ENCODE results near the gene HMCN1.

Gene HMCN1

DNA sequence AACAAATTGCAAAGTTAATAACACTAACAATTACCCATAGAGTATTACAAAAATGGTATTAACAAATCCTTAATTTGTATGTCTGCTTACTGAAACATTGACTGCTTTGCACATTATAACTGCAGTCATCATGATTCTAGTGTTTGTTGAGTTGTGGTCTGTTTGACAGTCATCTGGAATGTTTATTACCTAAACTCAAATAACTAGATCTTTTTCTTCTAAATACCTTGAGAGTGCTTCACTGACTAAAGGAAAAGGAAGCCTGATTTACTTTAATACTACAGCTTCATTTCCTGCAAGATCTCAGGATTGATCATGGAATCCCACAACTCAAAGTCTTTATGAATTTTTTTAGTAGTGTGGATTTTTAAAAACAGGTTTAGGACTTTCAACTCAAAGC lies 70.0 kb downstream of the HMCN1 start:
- H3K27me3 ChIP-seq (ENCODE audit: insufficient read depth, poor library complexity, severe bottlenecking) = no peaks in the 10 kb centered on the region
- H3K9me3 ChIP-seq (ENCODE audit: severe bottlenecking) = no peaks in the 10 kb centered on the region
- no peak overlapping the region for H3K4me3 ChIP-seq (ENCODE audit: severe bottlenecking)
- no peak for DNase-seq (ENCODE audit: low spot score)
- no peaks in the 10 kb centered on the region for H3K4me1 ChIP-seq (ENCODE audit: insufficient read depth, poor library complexity, severe bottlenecking)
- TF ChIP-seq, protein P1, sequence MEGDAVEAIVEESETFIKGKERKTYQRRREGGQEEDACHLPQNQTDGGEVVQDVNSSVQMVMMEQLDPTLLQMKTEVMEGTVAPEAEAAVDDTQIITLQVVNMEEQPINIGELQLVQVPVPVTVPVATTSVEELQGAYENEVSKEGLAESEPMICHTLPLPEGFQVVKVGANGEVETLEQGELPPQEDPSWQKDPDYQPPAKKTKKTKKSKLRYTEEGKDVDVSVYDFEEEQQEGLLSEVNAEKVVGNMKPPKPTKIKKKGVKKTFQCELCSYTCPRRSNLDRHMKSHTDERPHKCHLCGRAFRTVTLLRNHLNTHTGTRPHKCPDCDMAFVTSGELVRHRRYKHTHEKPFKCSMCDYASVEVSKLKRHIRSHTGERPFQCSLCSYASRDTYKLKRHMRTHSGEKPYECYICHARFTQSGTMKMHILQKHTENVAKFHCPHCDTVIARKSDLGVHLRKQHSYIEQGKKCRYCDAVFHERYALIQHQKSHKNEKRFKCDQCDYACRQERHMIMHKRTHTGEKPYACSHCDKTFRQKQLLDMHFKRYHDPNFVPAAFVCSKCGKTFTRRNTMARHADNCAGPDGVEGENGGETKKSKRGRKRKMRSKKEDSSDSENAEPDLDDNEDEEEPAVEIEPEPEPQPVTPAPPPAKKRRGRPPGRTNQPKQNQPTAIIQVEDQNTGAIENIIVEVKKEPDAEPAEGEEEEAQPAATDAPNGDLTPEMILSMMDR (IDR thresholded peaks at IDR 0.05; ENCODE audit: poor library complexity, severe bottlenecking) = no peak
- H3K27ac ChIP-seq (ENCODE audit: poor library complexity, severe bottlenecking) = no peak overlapping the region
- peak; percentile 33; the same call in 2 of the 3 replicates for ATAC-seq (ENCODE audit: low read depth)
- no peaks in the 10 kb centered on the region for H3K36me3 ChIP-seq (ENCODE audit: low read depth)

DNA sequence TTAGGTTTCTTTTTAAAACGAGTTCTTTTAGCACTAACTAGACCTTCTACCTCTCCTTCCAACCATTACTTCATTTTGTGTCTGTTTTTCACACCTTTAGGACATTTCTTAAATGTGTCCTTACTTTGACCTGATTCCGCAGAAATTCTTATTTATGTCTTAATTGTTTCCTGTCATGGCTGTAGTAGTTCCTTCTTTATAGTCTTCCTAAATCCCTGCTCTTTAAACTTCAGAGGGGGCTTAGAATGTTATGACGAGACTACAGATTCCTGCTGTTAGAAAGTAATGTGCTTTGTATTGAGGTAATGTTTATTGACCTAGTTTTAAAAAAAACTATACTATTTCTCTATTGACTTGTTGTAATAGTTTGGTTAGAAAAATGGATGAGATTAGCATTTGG lies 70.4 kb downstream of the HMCN1 start:
- ATAC-seq (ENCODE audit: low read depth) = no peak

DNA sequence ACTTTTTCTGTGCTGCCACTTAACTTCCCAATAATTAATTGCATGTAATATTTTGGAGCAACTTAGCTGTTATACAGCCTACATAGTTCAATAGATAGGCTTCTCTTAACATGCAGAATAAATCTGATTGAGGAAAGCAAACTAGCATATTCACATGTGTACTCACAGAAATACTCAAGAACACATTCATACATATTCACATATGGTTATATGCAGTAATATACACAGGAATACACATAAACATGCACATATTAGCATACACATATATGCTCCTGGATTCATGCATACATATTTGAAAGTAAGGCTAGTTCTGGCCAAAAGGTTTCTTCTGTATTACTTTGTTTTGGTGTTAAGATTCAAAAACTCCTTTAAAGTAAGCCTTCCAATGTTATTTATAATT lies 73.1 kb downstream of the HMCN1 start:
- no peaks in the 10 kb centered on the region for H3K27me3 ChIP-seq (ENCODE audit: insufficient read depth, poor library complexity, severe bottlenecking)
- no peaks in the 10 kb centered on the region for H3K4me1 ChIP-seq (ENCODE audit: insufficient read depth, poor library complexity, severe bottlenecking)
- TF ChIP-seq, protein P1 (IDR thresholded peaks at IDR 0.05; ENCODE audit: poor library complexity, severe bottlenecking) = no peak
- H3K9me3 ChIP-seq (ENCODE audit: severe bottlenecking) = no peaks in the 10 kb centered on the region
- no peak for ATAC-seq (ENCODE audit: low read depth)
- H3K27ac ChIP-seq (ENCODE audit: poor library complexity, severe bottlenecking) = no peak overlapping the region
- H3K4me3 ChIP-seq (ENCODE audit: severe bottlenecking) = no peak overlapping the region
- no peaks in the 10 kb centered on the region for H3K36me3 ChIP-seq (ENCODE audit: low read depth)
- DNase-seq (ENCODE audit: low spot score) = no peak

More for the DNA sequence above, 70.4 kb downstream of the HMCN1 start:
- Histone ChIP-seq H3K27me3 (ENCODE audit: insufficient read depth, poor library complexity, severe bottlenecking) (no peaks in the 10 kb centered on the region), H3K9me3 (ENCODE audit: severe bottlenecking) (no peaks in the 10 kb centered on the region), H3K4me3 (ENCODE audit: severe bottlenecking) (no peak overlapping the region), H3K4me1 (ENCODE audit: insufficient read depth, poor library complexity, severe bottlenecking) (no peaks in the 10 kb centered on the region), H3K27ac (ENCODE audit: poor library complexity, severe bottlenecking) (no peak overlapping the region), H3K36me3 (ENCODE audit: low read depth) (no peaks in the 10 kb centered on the region)
- no peak for DNase-seq (ENCODE audit: low spot score)
- TF ChIP-seq, protein P1 (IDR thresholded peaks at IDR 0.05; ENCODE audit: poor library complexity, severe bottlenecking) = no peak

DNA sequence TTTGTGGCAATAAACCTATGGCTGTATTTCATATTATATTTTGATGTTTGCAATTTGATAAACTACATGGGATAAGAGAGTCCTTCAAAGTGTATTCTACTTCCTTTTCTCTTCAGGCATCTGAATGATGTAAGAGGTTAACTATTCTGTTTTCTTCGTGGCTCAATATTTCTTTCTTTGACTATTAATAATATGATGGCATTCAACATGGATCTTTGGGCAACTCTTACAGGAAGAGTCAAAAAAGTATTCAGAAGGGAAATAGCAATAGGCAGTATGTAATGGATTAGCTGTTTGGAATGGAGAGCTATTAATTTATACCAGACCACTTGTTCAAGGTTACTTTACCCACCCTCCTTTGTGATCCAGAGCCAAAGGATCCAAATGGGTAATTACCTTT lies 74.4 kb downstream of the HMCN1 start:
- Histone ChIP-seq H3K27me3 (ENCODE audit: insufficient read depth, poor library complexity, severe bottlenecking) (no peaks in the 10 kb centered on the region), H3K4me1 (ENCODE audit: insufficient read depth, poor library complexity, severe bottlenecking) (no peaks in the 10 kb centered on the region), H3K36me3 (ENCODE audit: low read depth) (no peaks in the 10 kb centered on the region), H3K27ac (ENCODE audit: poor library complexity, severe bottlenecking) (no peak overlapping the region), H3K4me3 (ENCODE audit: severe bottlenecking) (no peak overlapping the region), H3K9me3 (ENCODE audit: severe bottlenecking) (no peaks in the 10 kb centered on the region)
- DNase-seq (ENCODE audit: low spot score) (no peak), ATAC-seq (ENCODE audit: low read depth) (no peak)
- TF ChIP-seq, protein P1 (IDR thresholded peaks at IDR 0.05; ENCODE audit: poor library complexity, severe bottlenecking) = no peak

DNA sequence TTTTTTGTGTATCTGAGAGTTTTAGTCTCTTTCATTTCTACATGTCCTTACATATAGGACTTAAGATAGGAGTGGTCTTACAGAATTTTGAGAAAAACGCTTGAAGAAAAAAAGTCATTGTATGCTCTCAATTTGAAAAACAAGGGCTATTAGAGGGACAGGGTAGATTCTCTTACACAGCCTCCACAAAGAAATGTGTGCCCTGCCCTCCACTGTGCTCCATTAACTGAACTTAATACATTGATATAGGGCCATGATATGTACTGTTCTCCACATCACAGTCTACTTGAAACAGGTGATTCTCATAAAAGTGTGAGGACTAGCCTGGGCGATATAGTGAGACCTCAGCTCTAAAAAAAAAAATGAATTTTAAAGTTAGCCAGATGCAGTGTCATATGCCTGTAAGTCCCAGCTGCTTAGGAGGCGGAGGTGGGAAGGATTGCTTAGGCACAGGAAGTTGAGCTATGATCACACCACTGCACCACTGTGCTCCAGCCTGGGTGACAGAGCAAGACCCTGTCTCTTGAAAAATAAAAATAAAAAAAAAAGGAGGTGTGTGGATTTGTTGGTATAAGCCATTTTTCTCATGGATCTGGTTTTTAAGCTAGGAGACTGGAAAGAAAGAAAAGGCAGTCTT lies 77.0 kb downstream of the HMCN1 start:
- H3K27ac ChIP-seq (ENCODE audit: poor library complexity, severe bottlenecking) = no peak overlapping the region
- H3K4me1 ChIP-seq (ENCODE audit: insufficient read depth, poor library complexity, severe bottlenecking) = no peaks in the 10 kb centered on the region
- H3K4me3 ChIP-seq (ENCODE audit: severe bottlenecking) = no peak overlapping the region
- H3K9me3 ChIP-seq (ENCODE audit: severe bottlenecking) = no peaks in the 10 kb centered on the region
- no peaks in the 10 kb centered on the region for H3K36me3 ChIP-seq (ENCODE audit: low read depth)
- ATAC-seq (ENCODE audit: low read depth) = no peak
- no peaks in the 10 kb centered on the region for H3K27me3 ChIP-seq (ENCODE audit: insufficient read depth, poor library complexity, severe bottlenecking)
- DNase-seq (ENCODE audit: low spot score) = no peak
- TF ChIP-seq, protein P1 (IDR thresholded peaks at IDR 0.05; ENCODE audit: poor library complexity, severe bottlenecking) = no peak

All from RWPE2 (cell line).